Activated T-helper 2 cell treated with anti-CD3 and anti-CD28 coated beads, Interferon-gamma antibody, Interleukin-2, Interleukin-4, amounts not matched to agents 10 μg/mL and 5 μg/mL and 100 μg/mL, durations not matched to agents 14 hours and 24 hours and 36 hours (primary cell): Measurements from ENCODE around the gene PGAP2. TPM values are rescaled to one million over a fixed set of nuclear protein-coding genes. Genes with fewer than 3 reads are reported as not detected.
A peak's percentile ranks its signal among the peaks of the same experiment; 100 is the strongest.
"Not testable (repeated sequence)": the region's sequence is repeated elsewhere in the genome, so short reads cannot be mapped to it uniquely, and the experiment has no call there.

Experiments
- DNase-seq: peaks from one replicate; pipeline ENCODE4 v3.0.0; 2021; ENCODE audit warnings: low spot score
- H3K27ac Mint-ChIP-seq: one replicate; pipeline ENCODE4 v1.8.0; 2021; ENCODE audit warnings: mixed read lengths
- H3K27me3 Mint-ChIP-seq: one replicate; pipeline ENCODE4 v1.8.0; 2021; ENCODE audit warnings: low read depth, mixed read lengths
- H3K36me3 Mint-ChIP-seq: one replicate; pipeline ENCODE4 v1.8.0; 2021; ENCODE audit warnings: low read depth, mixed read lengths
- H3K4me1 Mint-ChIP-seq: one replicate; pipeline ENCODE4 v1.8.0; 2021; ENCODE audit warnings: low read depth, mixed read lengths
- H3K4me3 Mint-ChIP-seq: one replicate; pipeline ENCODE4 v1.8.0; 2021; ENCODE audit warnings: low read depth, mild to moderate bottlenecking, moderate library complexity, mixed read lengths
- H3K9me3 Mint-ChIP-seq: one replicate; pipeline ENCODE4 v1.8.0; 2021; ENCODE audit warnings: mixed read lengths
- intact Hi-C: fragments of 100-400 bp; cut with micrococcal nuclease; formaldehyde crosslinking; loops from one replicate; pipeline ENCODE4 v1.15.1; 2023
- total RNA-seq: library from RNA; stranded (reverse); gene quantifications from 2 replicates; pipeline ENCODE4 v1.2.3, GENCODE V29; 2022

Gene PGAP2
- total RNA-seq, 1 donor from 2014 or later = 23.8 TPM

GRCh38 chr11:3810951-3811350 is 2.6 kb downstream of the PGAP2 start:
- H3K27me3 Mint-ChIP-seq = no peaks in the 10 kb centered on the region
- intact Hi-C loops = no loop called here
- H3K27ac Mint-ChIP-seq = no peak overlapping the region
- DNase-seq = no peak
- no peaks in the 10 kb centered on the region for H3K36me3 Mint-ChIP-seq
- H3K4me1 Mint-ChIP-seq = peaks cover 18% of the 10 kb centered on the region
- H3K4me3 Mint-ChIP-seq = no peak overlapping the region
- H3K9me3 Mint-ChIP-seq = no peaks in the 10 kb centered on the region

- H3K4me3 Mint-ChIP-seq, intact Hi-C loops, DNase-seq, H3K4me1 Mint-ChIP-seq, H3K9me3 Mint-ChIP-seq, H3K27ac Mint-ChIP-seq, H3K27me3 Mint-ChIP-seq: not testable (repeated sequence)
- H3K36me3 Mint-ChIP-seq = peaks cover 10% of the 10 kb centered on the region
Measured at GRCh38 chr11:3814832-3815231, 6.5 kb downstream of the PGAP2 start.

DNA sequence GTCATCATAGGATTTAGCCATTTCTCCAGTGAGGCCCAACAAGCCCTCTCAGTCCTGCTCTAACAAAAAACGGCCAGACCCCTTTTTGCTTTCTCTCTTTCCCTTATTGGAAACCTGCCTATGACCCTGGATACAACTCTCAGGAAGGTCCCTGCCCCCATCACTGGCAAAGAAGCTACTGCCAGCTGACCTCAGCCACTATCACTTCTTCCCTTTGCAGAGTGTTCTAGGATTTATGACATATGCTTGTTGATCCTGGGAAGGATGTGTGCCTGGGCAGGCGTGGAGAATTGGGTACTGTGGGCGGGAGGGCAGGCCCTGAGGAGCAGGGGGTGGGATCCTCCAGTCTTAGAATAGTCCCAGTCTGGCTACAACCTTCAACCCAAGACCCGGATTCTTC is 7.5 kb downstream of the PGAP2 start:
- Mint-ChIP-seq H3K4me1 (no peaks in the 10 kb centered on the region), H3K27ac (no peak overlapping the region), H3K27me3 (no peaks in the 10 kb centered on the region), H3K4me3 (no peak overlapping the region), H3K36me3 (peaks cover 10% of the 10 kb centered on the region), H3K9me3 (no peaks in the 10 kb centered on the region)
- intact Hi-C loops = no loop called here
- DNase-seq = no peak

DNA sequence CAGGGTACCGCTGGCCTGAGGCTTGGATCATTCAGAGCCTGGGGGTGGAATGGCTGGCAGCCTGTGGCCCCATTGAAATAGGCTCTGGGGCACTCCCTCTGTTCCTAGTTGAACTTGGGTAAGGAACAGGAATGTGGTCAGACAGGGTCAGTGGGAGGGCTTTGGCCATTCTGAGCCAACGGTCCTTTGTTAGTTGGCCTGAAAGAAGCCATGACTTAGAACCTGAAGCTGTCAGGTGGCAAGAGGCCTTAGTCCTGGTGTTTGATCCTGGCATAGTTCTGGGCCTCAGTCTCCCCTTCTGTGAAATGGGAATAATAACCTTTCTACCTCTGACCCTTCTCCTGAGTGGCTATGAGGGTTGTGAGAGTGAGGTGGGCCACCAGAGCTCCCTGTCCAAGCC is 8.3 kb downstream of the PGAP2 start:
- H3K27ac Mint-ChIP-seq = no peak overlapping the region
- H3K9me3 Mint-ChIP-seq = no peaks in the 10 kb centered on the region
- no peaks in the 10 kb centered on the region for H3K4me1 Mint-ChIP-seq
- no peaks in the 10 kb centered on the region for H3K27me3 Mint-ChIP-seq
- no peak overlapping the region for H3K4me3 Mint-ChIP-seq
- intact Hi-C loops = no loop called here
- peaks cover 10% of the 10 kb centered on the region for H3K36me3 Mint-ChIP-seq
- no peak for DNase-seq

GRCh38 chr11:3817181-3817800 is 8.9 kb downstream of the PGAP2 start:
- no peaks in the 10 kb centered on the region for H3K27me3 Mint-ChIP-seq
- no peak for DNase-seq
- H3K4me3 Mint-ChIP-seq = no peak overlapping the region
- intact Hi-C loops = no loop called here
- no peaks in the 10 kb centered on the region for H3K4me1 Mint-ChIP-seq
- H3K27ac Mint-ChIP-seq = no peak overlapping the region
- H3K9me3 Mint-ChIP-seq = no peaks in the 10 kb centered on the region
- H3K36me3 Mint-ChIP-seq = peaks cover 10% of the 10 kb centered on the region

DNA sequence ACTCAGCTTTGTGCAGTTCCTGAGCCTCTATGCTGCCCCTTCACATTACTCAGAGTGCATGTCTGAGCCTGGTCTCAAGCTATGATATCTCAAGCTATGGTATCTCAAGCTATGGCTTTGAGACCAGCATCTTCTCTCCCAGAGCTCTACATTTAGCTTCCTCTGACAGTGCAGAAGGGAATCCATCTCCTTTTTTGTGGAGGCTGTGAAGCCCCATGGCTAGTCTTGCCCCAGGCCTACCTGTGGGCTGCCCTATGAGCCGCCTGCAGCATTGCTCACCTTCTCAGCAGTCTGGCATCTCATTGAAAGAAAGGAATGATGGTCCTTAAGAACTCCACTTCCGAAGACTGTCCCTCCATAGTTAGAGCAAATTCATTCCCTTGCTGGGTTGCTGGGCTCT is 12.6 kb downstream of the PGAP2 start:
- no peak for DNase-seq
- H3K4me3 Mint-ChIP-seq = no peak overlapping the region
- intact Hi-C loops = no loop called here
- no peaks in the 10 kb centered on the region for H3K27me3 Mint-ChIP-seq
- H3K4me1 Mint-ChIP-seq = peaks cover 14% of the 10 kb centered on the region
- H3K36me3 Mint-ChIP-seq = peaks cover 36% of the 10 kb centered on the region
- no peak overlapping the region for H3K27ac Mint-ChIP-seq
- no peaks in the 10 kb centered on the region for H3K9me3 Mint-ChIP-seq

DNA sequence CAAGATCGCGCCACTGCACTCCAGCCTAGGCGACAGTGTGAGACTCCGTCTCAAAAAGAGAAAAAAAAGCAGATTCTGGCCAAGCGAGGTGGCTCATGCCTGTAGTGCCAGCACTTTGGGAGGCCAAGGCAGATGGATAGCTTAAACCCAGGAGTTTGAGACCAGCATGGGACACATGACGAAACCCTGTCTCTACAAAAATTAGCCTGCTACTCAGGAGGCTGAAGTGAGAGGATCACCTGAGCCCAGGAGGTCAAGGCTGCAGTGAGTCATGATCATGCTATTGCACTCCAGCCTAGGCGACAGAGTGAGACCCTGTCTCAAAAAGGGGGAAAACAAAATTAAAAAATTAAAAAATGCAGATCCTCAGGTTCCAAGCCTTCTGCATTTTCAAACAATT is 14.0 kb downstream of the PGAP2 start:
- no peaks in the 10 kb centered on the region for H3K27me3 Mint-ChIP-seq
- peaks cover 17% of the 10 kb centered on the region for H3K4me1 Mint-ChIP-seq
- no peak overlapping the region for H3K27ac Mint-ChIP-seq
- no peak for DNase-seq
- no peaks in the 10 kb centered on the region for H3K9me3 Mint-ChIP-seq
- no peak overlapping the region for H3K4me3 Mint-ChIP-seq
- intact Hi-C loops = no loop called here
- peaks cover 46% of the 10 kb centered on the region for H3K36me3 Mint-ChIP-seq

DNA sequence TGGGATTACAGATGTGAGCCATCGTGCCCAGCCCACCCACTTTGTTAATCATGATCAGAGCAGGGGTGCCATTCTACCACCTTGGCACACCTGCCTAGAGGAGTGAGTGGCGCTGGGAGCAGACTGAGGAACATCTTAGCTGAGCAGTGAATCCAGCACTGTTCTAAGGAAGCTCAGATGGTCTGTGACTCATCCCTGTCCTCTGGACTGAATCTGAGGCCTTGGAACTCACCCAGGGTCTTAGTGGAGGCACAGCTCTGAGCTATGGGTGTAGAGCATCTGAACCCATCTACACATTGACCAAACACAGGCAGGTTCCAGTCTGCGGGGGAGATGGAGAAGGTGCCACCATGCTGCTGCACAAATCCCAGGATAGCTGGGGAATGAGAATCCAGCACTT is 14.9 kb downstream of the PGAP2 start:
- DNase-seq = no peak
- peak overlapping the region; percentile 55 for H3K27ac Mint-ChIP-seq
- H3K9me3 Mint-ChIP-seq = no peaks in the 10 kb centered on the region
- no peaks in the 10 kb centered on the region for H3K27me3 Mint-ChIP-seq
- H3K4me3 Mint-ChIP-seq = no peak overlapping the region
- peaks cover 24% of the 10 kb centered on the region for H3K4me1 Mint-ChIP-seq
- intact Hi-C loops = no loop called here
- peaks cover 54% of the 10 kb centered on the region for H3K36me3 Mint-ChIP-seq

GRCh38 chr11:3823762-3824506 is 15.6 kb downstream of the PGAP2 start:
- no peak for DNase-seq
- Mint-ChIP-seq H3K4me1 (peaks cover 24% of the 10 kb centered on the region), H3K27ac (peak overlapping the region; percentile 48), H3K9me3 (no peaks in the 10 kb centered on the region), H3K4me3 (no peak overlapping the region), H3K27me3 (no peaks in the 10 kb centered on the region), H3K36me3 (peaks cover 56% of the 10 kb centered on the region)
- intact Hi-C loops = loop anchor here (1.0 kb wide), 2 partner anchors 17 to 248 kb away; no protein-coding TSS in a partner anchor

GRCh38 chr11:3824714-3825472 is 16.5 kb downstream of the PGAP2 start:
- Mint-ChIP-seq H3K4me3 (no peak overlapping the region), H3K27me3 (no peaks in the 10 kb centered on the region), H3K27ac (peak overlapping the region; percentile 48), H3K36me3 (peaks cover 59% of the 10 kb centered on the region), H3K4me1 (peaks cover 24% of the 10 kb centered on the region), H3K9me3 (no peaks in the 10 kb centered on the region)
- DNase-seq = peak; percentile 67
- intact Hi-C loops = loop anchor here (1.0 kb wide), 2 partner anchors 16 to 247 kb away; no protein-coding TSS in a partner anchor

DNA sequence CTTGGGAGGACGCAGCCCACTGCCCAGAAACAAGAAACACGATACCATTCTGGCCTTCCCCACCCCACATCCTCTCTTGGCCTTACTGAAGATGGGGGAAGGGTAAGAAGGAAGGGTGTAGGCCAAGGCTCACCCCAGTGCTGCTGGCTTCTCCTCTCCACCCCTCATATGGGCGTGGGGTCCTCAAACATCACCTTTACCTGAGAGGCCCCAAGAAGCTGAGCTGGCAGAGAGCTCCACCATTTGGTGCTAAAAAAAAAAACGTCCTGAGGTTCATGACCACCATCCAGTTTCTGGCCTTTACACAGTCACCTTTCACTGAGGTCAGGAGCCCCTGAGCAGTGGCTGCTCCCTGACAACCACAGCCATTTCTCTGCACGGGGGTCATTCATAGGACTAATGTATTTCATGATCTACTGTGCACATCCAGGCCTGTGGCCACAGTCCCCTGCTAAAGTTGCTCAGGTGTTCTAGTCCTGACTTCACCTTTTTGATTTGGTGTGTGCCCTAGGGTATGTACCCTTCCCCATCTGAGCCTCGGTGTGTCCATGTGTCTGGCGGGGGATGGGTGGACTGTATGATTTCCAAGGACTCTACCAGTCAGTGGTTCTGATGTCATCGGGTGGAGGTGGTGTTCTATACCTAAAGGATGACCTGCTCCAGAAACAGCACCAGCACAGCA is 17.3 kb downstream of the PGAP2 start:
- Mint-ChIP-seq H3K4me3 (no peak overlapping the region), H3K4me1 (peaks cover 30% of the 10 kb centered on the region), H3K27ac (peak overlapping the region; percentile 53), H3K27me3 (no peaks in the 10 kb centered on the region), H3K9me3 (no peaks in the 10 kb centered on the region), H3K36me3 (peaks cover 66% of the 10 kb centered on the region)
- no peak for DNase-seq
- intact Hi-C loops = no loop called here

DNA sequence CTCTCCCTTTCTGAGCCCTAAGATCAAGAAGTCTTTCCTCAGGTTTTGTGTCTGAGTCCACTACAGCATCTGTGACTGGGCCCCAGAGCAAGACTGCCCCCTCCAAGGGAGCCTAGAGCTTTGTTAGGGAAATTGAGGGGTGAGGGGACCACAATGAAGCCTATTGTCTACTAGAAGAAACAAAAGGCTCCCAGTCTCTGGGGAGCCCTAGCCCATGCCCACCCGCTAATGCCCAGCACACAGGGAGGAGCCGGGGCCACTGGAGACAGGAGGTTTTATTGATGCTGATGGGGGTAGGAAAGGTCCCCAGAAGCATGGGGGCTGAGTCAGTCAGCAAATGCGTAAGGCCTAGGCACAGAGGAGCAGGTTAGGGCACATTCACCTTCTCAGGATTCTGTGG is 18.4 kb downstream of the PGAP2 start:
- Mint-ChIP-seq H3K27me3 (no peaks in the 10 kb centered on the region), H3K36me3 (peaks cover 78% of the 10 kb centered on the region), H3K27ac (no peak overlapping the region), H3K4me1 (peaks cover 41% of the 10 kb centered on the region), H3K9me3 (no peaks in the 10 kb centered on the region), H3K4me3 (no peak overlapping the region)
- intact Hi-C loops = no loop called here
- no peak for DNase-seq
